Common myeloid progenitor, CD34-positive (primary cell): ENCODE results near the gene POLD4.
A peak's percentile ranks its signal among the peaks of the same experiment; 100 is the strongest.
"Not testable (repeated sequence)": the region's sequence is repeated elsewhere in the genome, so short reads cannot be mapped to it uniquely, and the experiment has no call there.

Experiments used
- CTCF ChIA-PET: fragments of 350-600 bp; sonication (Branson Sonifier 250); formaldehyde crosslinking; loops from one replicate; lab custom pipeline; 2021; ENCODE audit warnings: antibody characterized with exemption; lab: Charles Lee
- POLR2A ChIA-PET: fragments of 350-600 bp; sonication (Branson Sonifier 250); formaldehyde crosslinking; loops from one replicate; lab custom pipeline; 2021; ENCODE audit warnings: antibody characterized with exemption; lab: Charles Lee
- DNase-seq, 3 donors: peaks; one replicate each; pipeline versions ENCODE4 v3.0.0 to v3.0.0-alpha.2; 2013
- H3K27ac ChIP-seq, 2 experiments: 1 replicate in 1 of 2; 2 replicates in 1 of 2; pipeline ENCODE4 v1.7.0; 2013; ENCODE audit warnings: inconsistent platforms in 2 of 2, low read length in 2 of 2, mild to moderate bottlenecking in 2 of 2, low read depth in 1 of 2, moderate library complexity in 1 of 2; ENCODE audit not compliant: severe bottlenecking in 2 of 2, insufficient read depth in 1 of 2, poor library complexity in 1 of 2
- H3K27me3 ChIP-seq, 5 experiments: replicated peaks in 2 of 5; 1 replicate in 3 of 5; 2 replicates in 2 of 5; pipeline versions ENCODE4 v1.6.1 to v1.7.0; 2013; ENCODE audit warnings: low read length in 4 of 5, mild to moderate bottlenecking in 2 of 5, moderate library complexity in 2 of 5, inconsistent platforms in 1 of 5; ENCODE audit not compliant: insufficient read depth in 5 of 5, control insufficient read depth in 4 of 5
- H3K36me3 ChIP-seq, 4 experiments: 1 replicate in 2 of 4; 2 replicates in 2 of 4; pipeline versions ENCODE4 v1.6.1 to v1.7.0; 2013; ENCODE audit warnings: low read length in 3 of 4, control low read depth in 1 of 4, mild to moderate bottlenecking in 1 of 4; ENCODE audit not compliant: control insufficient read depth in 4 of 4, insufficient read depth in 4 of 4
- H3K4me1 ChIP-seq, 4 experiments: 1 replicate in 3 of 4; 2 replicates in 1 of 4; pipeline versions ENCODE4 v1.6.1 to v1.7.1; 2013; ENCODE audit warnings: low read length in 3 of 4, mild to moderate bottlenecking in 3 of 4, control low read depth in 1 of 4, inconsistent platforms in 1 of 4, moderate library complexity in 1 of 4; ENCODE audit not compliant: control insufficient read depth in 4 of 4, insufficient read depth in 4 of 4; ENCODE audit errors: control extremely low read depth in 1 of 4
- H3K4me3 ChIP-seq, 7 experiments: 1 replicate in 4 of 7; 2 replicates in 3 of 7; pipeline versions ENCODE4 v1.5.1 to v1.7.0; 2013; ENCODE audit warnings: mild to moderate bottlenecking in 7 of 7, low read length in 6 of 7, moderate library complexity in 6 of 7, inconsistent platforms in 2 of 7, low read depth in 2 of 7, control low read depth in 1 of 7; ENCODE audit not compliant: insufficient read depth in 4 of 7, control insufficient read depth in 1 of 7; ENCODE audit errors: extremely low read depth in 1 of 7
- H3K9me3 ChIP-seq, 5 experiments: 1 replicate in 4 of 5; 2 replicates in 1 of 5; pipeline versions ENCODE4 v1.6.1 to v1.7.1; 2013; ENCODE audit warnings: low read length in 4 of 5, mild to moderate bottlenecking in 2 of 5, inconsistent platforms in 1 of 5, low read depth in 1 of 5, moderate library complexity in 1 of 5; ENCODE audit not compliant: control insufficient read depth in 4 of 5, insufficient read depth in 2 of 5; ENCODE audit errors: control extremely low read depth in 1 of 5
- WGBS: methylation state at CpG from one replicate; pipeline ENCODE4 v1.1.5; 2013; ENCODE audit not compliant: insufficient coverage; 5-methylcytosine and 5-hydroxymethylcytosine counted together

POLD4 gene

DNA sequence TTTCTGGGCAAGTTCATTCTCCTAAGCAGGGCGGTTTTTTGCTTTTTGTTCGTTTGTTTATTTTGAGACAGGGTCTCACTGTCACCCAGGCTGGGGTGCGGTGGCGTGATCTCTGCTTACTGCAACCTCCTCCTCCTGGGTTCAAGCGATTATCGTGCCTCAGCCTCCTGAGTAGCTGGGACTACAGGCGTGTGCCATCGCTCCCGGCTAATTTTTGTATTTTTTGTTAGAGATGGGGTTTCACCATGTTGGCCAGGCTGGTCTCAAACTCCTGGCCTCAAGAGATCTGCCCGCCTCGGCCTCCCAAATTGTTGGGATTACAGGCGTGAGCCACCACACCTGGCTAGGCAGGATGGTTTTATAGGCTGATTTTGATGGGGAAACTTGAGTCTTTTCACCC is 34.5 kb downstream of the POLD4 start:
- not testable (repeated sequence) for H3K27ac ChIP-seq, H3K36me3 ChIP-seq, H3K9me3 ChIP-seq, DNase-seq, H3K4me3 ChIP-seq, H3K27me3 ChIP-seq
- ChIA-PET POLR2A (interaction anchor here (0.6 to 3.6 kb wide), 6 partner anchors 30 to 339 kb away, joined by 3 to 26 read pairs (median 4); partner anchors contain the start of genes ANKRD13D, GRK2 and PPP1CA), CTCF (interaction anchor here (1.0 to 11.4 kb wide), 9 partner anchors 13 to 68 kb away, joined by 3 to 124 read pairs (median 15); partner anchors contain the start of gene ANKRD13D)
- H3K4me1 ChIP-seq: peaks cover 4 to 20% (median 14%) of the 10 kb centered on the region in 4 experiments
- 94% methylated on average over 8 of the region's 12 CpGs for WGBS

DNA sequence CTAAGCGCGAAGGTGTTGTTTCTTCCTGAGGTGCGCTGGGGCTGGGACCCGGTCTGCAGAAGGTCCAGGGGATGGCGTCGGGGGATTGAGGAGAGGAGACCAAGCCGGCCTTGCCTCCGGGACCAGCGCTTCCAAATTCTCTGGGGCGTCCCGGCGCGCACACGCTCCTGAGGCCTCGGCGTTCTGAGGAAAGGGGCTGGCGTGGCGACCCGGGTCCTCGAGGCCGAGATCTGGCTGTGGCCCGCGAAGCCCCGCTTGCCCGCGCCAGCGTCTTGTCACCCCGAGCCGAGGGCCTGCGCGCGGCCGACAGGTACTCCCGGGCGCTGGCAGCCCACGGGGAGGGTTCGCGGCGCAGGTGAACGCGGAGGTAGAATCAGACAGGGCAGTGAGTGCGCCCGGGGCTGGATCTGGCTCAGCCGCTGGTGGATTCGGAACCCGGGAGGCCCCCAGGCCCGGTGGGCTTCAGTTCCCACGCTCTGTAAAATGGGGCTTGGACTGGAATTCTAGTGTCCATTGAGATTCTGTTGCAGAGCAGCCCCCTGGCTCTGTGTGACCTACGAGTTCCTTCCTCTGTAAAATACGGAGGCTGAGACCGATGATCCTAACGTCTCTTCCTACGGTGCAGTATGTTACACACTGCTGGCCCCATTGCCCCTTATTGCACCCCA is 35.3 kb downstream of the POLD4 start:
- peak overlapping the region; percentile 53 to 91 (median 86) for H3K4me3 ChIP-seq
- H3K27ac ChIP-seq: peak overlapping the region; percentile 25 to 80
- H3K36me3 ChIP-seq: no peaks in the 10 kb centered on the region
- peaks cover 4 to 23% (median 18%) of the 10 kb centered on the region in 4 experiments for H3K4me1 ChIP-seq
- DNase-seq: peak in 1 of 3 donors; percentile 21
- WGBS: 0% methylated on average over 37 of the region's 53 CpGs
- CTCF ChIA-PET: interaction anchor here (0.6 to 11.4 kb wide), 26 partner anchors 9 to 146 kb away, joined by 3 to 124 read pairs (median 5); partner anchors contain the start of genes ANKRD13D, GRK2 and SSH3
- no peaks in the 10 kb centered on the region for H3K9me3 ChIP-seq
- H3K27me3 ChIP-seq: no peaks in the 10 kb centered on the region
- POLR2A ChIA-PET: interaction anchor here (0.6 to 3.6 kb wide), 14 partner anchors 15 to 104 kb away, joined by 3 to 26 read pairs (median 6); partner anchors contain the start of genes ANKRD13D, GRK2 and SSH3

DNA sequence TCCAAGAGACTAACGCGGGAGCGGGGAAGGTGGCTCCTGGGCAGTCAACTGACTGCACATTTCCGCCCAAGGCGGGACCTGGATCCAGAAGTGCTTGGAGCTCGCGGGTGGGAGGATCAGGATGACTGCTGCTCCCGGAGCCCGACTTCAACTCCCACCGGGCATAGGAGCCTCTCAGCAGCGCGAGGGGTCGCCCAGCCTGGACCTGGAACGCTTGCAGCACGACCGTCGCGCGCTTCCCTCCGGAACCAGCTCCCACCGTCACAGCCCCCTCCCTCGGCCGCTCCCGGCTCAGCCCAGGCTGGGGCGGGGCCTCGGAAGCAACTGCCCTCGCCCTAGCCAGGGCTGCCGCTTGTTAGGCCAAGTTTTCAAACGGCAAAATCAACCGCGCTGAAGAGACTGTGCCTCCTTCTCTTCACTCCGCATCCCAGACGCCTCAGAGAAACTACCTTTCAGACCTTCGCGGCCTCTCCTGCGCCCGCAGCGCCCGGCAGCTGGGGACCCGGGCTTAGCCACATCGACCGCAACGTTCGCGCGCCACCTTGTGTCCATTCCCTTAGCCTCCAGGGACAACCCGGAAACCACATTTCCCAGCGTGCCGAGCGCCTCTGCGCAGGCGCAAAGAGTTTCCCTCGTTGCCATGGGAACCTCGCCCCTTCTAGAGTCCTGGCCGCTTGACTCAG is 36.0 kb downstream of the POLD4 start:
- DNase-seq: peak; percentile 95 to 98 (median 96)
- no peaks in the 10 kb centered on the region for H3K9me3 ChIP-seq
- WGBS: 0% methylated on average over 48 of the region's 55 CpGs
- H3K27ac ChIP-seq: peak overlapping the region; percentile 25 to 80
- ChIA-PET POLR2A (interaction anchor here (0.6 to 3.6 kb wide), 15 partner anchors 14 to 104 kb away, joined by 3 to 26 read pairs (median 6); partner anchors contain the start of genes ANKRD13D, GRK2 and SSH3), CTCF (interaction anchor here (0.6 to 11.4 kb wide), 28 partner anchors 8 to 237 kb away, joined by 3 to 124 read pairs (median 4); partner anchors contain the start of genes ANKRD13D, GRK2 and SSH3)
- peaks cover 9 to 30% (median 24%) of the 10 kb centered on the region in 4 experiments for H3K4me1 ChIP-seq
- H3K4me3 ChIP-seq: peak overlapping the region; percentile 53 to 91 (median 86)
- no peaks in the 10 kb centered on the region for H3K27me3 ChIP-seq
- H3K36me3 ChIP-seq: no peaks in the 10 kb centered on the region

DNA sequence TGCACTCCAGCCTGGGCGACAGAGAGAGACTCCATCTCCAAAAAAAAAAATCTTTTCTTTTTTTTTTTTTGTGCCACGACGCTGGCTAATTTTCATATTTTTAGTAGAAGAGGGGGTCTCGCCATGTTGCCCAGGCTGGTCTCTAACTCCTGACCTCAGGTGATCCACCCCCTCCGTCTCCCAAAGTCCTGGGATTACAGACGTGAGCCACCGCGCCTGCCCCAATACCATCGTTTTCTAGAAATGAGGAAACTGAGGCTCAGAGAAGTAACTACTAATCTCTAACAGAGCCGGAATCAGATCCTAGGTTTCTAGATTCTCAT is 36.5 kb downstream of the POLD4 start:
- Histone ChIP-seq H3K9me3 (no peaks in the 10 kb centered on the region), H3K4me3 (peak overlapping the region; percentile 49 to 91 (median 86)), H3K27me3 (no peaks in the 10 kb centered on the region), H3K27ac (peak overlapping the region in 1 of 2 experiments; percentile 80), H3K36me3 (peaks cover 0 to 2% (median 0%) of the 10 kb centered on the region in 4 experiments), H3K4me1 (peaks cover 9 to 33% (median 26%) of the 10 kb centered on the region in 4 experiments)
- WGBS: 0% methylated on average over 3 of the region's 10 CpGs
- POLR2A ChIA-PET: interaction anchor here (0.6 to 3.6 kb wide), 13 partner anchors 14 to 77 kb away, joined by 3 to 26 read pairs (median 7); partner anchors contain the start of genes ANKRD13D, GRK2 and SSH3
- CTCF ChIA-PET: interaction anchor here (0.8 to 11.4 kb wide), 23 partner anchors 8 to 236 kb away, joined by 3 to 124 read pairs (median 5); partner anchors contain the start of genes ANKRD13D, GRK2 and SSH3
- DNase-seq: no peak

DNA sequence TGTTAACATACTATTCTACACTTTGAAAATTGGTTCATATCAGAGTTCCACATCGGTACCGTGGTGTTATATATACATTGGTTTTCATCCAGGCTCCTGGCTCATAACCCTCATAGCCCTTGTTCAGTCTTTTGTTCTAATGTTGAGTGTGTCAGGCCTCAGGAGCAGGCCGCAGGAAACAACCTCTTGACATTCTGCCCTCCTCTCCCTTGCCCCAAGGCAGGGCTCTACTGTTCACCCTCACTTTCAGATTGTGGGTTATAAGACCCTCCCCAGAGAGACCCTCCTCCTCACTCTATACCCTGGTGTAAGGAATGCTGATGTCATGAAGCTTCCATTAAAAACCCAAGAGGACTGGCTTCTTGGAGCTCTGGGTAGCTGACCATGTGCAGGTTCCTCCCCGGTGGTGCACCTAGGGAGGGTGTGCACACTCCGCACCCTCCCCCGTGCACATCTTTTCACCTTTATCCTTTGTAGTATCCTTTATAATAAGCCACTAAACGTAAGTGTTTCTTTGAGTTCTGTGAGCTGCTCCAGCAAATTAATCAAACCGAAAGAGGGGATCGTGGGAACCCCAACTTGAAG is 37.9 kb downstream of the POLD4 start:
- peaks cover 9 to 35% (median 26%) of the 10 kb centered on the region in 4 experiments for H3K4me1 ChIP-seq
- no peak overlapping the region for H3K27ac ChIP-seq
- WGBS: 100% methylated on average over 7 of the region's 9 CpGs
- H3K4me3 ChIP-seq: no peak overlapping the region
- no peaks in the 10 kb centered on the region for H3K27me3 ChIP-seq
- POLR2A ChIA-PET: interaction anchor here (2.6 kb wide), 1 partner anchor 26 kb away, joined by 11 read pairs; the partner anchor contains the start of gene ANKRD13D
- no peak for DNase-seq
- H3K9me3 ChIP-seq: no peaks in the 10 kb centered on the region
- CTCF ChIA-PET: interaction anchor here (0.6 to 11.4 kb wide), 10 partner anchors 10 to 317 kb away, joined by 3 to 124 read pairs (median 6); partner anchors contain the start of gene SSH3
- H3K36me3 ChIP-seq: peaks cover 0 to 17% (median 5%) of the 10 kb centered on the region in 4 experiments

DNA sequence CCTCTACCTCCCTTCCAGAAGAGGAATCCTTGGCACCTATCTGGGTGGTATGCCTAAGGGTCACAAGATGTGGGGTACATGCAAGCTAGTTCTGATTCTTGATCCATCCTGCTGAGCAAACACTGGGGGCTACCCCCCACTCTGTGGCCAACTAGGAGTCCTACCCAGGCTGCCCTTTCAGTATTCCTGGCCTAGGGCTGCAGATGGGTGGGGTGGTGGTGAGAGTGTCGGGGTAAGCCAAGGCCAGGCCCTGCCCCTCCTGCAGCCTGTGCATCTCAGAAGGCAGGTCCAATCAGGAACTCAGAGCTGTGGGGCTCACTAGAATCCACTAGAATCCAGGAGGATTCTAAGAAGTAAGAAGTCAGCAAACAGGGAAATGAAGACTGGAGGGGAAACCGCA is 39.1 kb downstream of the POLD4 start:
- POLR2A ChIA-PET: interaction anchor here (2.6 kb wide), 1 partner anchor 25 kb away, joined by 11 read pairs; the partner anchor contains the start of gene ANKRD13D
- no peak for DNase-seq
- WGBS: 100% methylated on average over 1 of the region's 2 CpGs
- Histone ChIP-seq H3K36me3 (peaks cover 0 to 28% (median 12%) of the 10 kb centered on the region in 4 experiments), H3K27ac (no peak overlapping the region), H3K4me3 (no peak overlapping the region), H3K27me3 (no peaks in the 10 kb centered on the region), H3K4me1 (peaks cover 9 to 35% (median 26%) of the 10 kb centered on the region in 4 experiments), H3K9me3 (no peaks in the 10 kb centered on the region)
- CTCF ChIA-PET: interaction anchor here (1.3 to 11.4 kb wide), 9 partner anchors 8 to 61 kb away, joined by 3 to 124 read pairs (median 11); partner anchors contain the start of genes ANKRD13D and SSH3
